K562 (cell line): ENCODE data around the gene XKR7.

Experiments
- ATF2 ChIP-seq: sonication (generic); formaldehyde crosslinking; IDR thresholded peaks from 2 replicates; pipeline ENCODE4 v1.8.1; 2022; ENCODE audit warnings: missing genetic modification reagents
- CHD4 ChIP-seq: fragments of 200-600 bp; sonication (generic); IDR thresholded peaks from 3 replicates; pipeline ENCODE4 v1.6.1; 2012; ENCODE audit warnings: low read depth, mild to moderate bottlenecking, mixed read lengths, low read length, inconsistent platforms; ENCODE audit not compliant: insufficient read depth, insufficient replicate concordance, poor library complexity, severe bottlenecking

DNA sequence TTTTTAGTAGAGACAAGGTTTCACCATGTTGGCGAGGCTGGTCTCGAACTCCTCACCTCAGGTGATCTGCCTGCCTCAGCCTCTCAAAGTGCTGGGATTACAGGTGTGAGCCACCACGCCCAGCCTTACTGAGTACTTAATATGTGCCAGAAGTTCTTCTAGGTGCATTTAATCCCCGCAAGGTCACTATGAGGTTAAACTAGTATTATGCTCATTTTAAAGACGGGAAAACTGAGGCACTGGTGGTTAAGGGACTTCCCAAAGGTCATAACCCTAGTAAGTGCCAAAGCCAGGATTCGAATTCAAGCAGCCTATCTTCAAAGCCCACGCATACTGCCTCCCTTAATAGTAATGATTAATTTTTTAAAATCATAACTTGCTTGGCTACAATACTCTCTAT is 41.6 kb downstream of the XKR7 start:
- TF ChIP-seq CHD4 = no peak
- no peak for TF ChIP-seq ATF2 (CRISPR knock-in tag)
